OCI-LY1 (cell line): ENCODE measurements around the gene SP2.

Experiments used
- H2AFZ ChIP-seq: fragments of 200-600 bp; sonication (generic), shearing (Covaris generic); 2 replicates; pipeline ENCODE4 v1.6.0; 2014; ENCODE audit warnings: antibody characterized with exemption, mild to moderate bottlenecking, low read length
- H3F3A ChIP-seq: fragments of 200-600 bp; sonication (generic), shearing (Covaris generic); 2 replicates; pipeline ENCODE4 v1.6.0; 2014; ENCODE audit warnings: mild to moderate bottlenecking, antibody characterized with exemption, low read length, moderate library complexity; ENCODE audit not compliant: insufficient read depth
- H3K27ac ChIP-seq: fragments of 200-600 bp; sonication (generic); 2 replicates; pipeline ENCODE4 v1.5.1; 2014; ENCODE audit warnings: low read length, mixed run types, mild to moderate bottlenecking, low read depth; ENCODE audit not compliant: poor library complexity, severe bottlenecking
- H3K27me3 ChIP-seq: fragments of 200-600 bp; sonication (generic); 2 replicates; pipeline ENCODE4 v1.6.0; 2014; ENCODE audit warnings: antibody characterized with exemption, mild to moderate bottlenecking, low read length, moderate library complexity; ENCODE audit not compliant: insufficient read depth
- H3K36me3 ChIP-seq: fragments of 200-600 bp; sonication (generic); 2 replicates; pipeline ENCODE4 v1.6.1; 2014; ENCODE audit warnings: mild to moderate bottlenecking, antibody characterized with exemption, low read length, moderate library complexity, mixed read lengths; ENCODE audit not compliant: insufficient read depth
- H3K4me1 ChIP-seq: fragments of 200-600 bp; sonication (generic); 2 replicates; pipeline ENCODE4 v1.5.1; 2014; ENCODE audit warnings: mild to moderate bottlenecking, low read length, moderate library complexity; ENCODE audit not compliant: insufficient read depth, severe bottlenecking
- H3K4me2 ChIP-seq: fragments of 200-600 bp; sonication (generic), shearing (Covaris generic); 2 replicates; pipeline ENCODE4 v1.6.1; 2014; ENCODE audit warnings: low read length
- H3K4me3 ChIP-seq: fragments of 200-600 bp; sonication (generic); 2 replicates; pipeline ENCODE4 v1.5.1; 2014; ENCODE audit warnings: low read length, low read depth, mild to moderate bottlenecking, mixed read lengths; ENCODE audit not compliant: poor library complexity, severe bottlenecking
- H3K79me2 ChIP-seq: fragments of 200-600 bp; shearing (Covaris generic); 2 replicates; pipeline ENCODE4 v1.6.1; 2016; ENCODE audit warnings: mixed run types, low read length, mixed read lengths; ENCODE audit not compliant: insufficient read depth
- H3K9ac ChIP-seq: fragments of 200-600 bp; sonication (generic), shearing (Covaris generic); 2 replicates; pipeline ENCODE4 v1.6.1; 2014; ENCODE audit warnings: mild to moderate bottlenecking, low read length, mixed read lengths
- H3K9me2 ChIP-seq: fragments of 200-600 bp; sonication (generic), shearing (Covaris generic); 2 replicates; pipeline ENCODE4 v1.6.1; 2014; ENCODE audit warnings: low read depth, mild to moderate bottlenecking, low read length, mixed read lengths
- H3K9me3 ChIP-seq: fragments of 200-600 bp; shearing (Covaris generic); 2 replicates; pipeline ENCODE4 v1.6.1; 2014; ENCODE audit warnings: low read length, mixed read lengths
- H4K20me1 ChIP-seq: fragments of 200-600 bp; sonication (generic), shearing (Covaris generic); 2 replicates; pipeline ENCODE4 v1.6.0; 2016; ENCODE audit warnings: mild to moderate bottlenecking, low read length; ENCODE audit not compliant: insufficient read depth
- CTCF ChIP-seq: fragments of 200-600 bp; sonication (generic), shearing (Covaris generic); IDR thresholded peaks from 2 replicates; pipeline ENCODE4 v1.5.1; 2017; ENCODE audit warnings: mild to moderate bottlenecking, antibody characterized with exemption, low read length, moderate library complexity, mixed read lengths
- EZH2 ChIP-seq: fragments of 200-600 bp; sonication (generic), shearing (Covaris generic); IDR thresholded peaks from 2 replicates; pipeline ENCODE4 v1.8.0; 2017; ENCODE audit warnings: borderline replicate concordance, mixed run types, mild to moderate bottlenecking, antibody characterized with exemption, low read length, moderate library complexity, mixed read lengths

The SP2 gene

GRCh38 chr17:47870056-47870455 is 26.0 kb upstream of the SP2 start:
- Histone ChIP-seq H3K4me2 (no peak overlapping the region), H3K9ac (no peak overlapping the region)

DNA sequence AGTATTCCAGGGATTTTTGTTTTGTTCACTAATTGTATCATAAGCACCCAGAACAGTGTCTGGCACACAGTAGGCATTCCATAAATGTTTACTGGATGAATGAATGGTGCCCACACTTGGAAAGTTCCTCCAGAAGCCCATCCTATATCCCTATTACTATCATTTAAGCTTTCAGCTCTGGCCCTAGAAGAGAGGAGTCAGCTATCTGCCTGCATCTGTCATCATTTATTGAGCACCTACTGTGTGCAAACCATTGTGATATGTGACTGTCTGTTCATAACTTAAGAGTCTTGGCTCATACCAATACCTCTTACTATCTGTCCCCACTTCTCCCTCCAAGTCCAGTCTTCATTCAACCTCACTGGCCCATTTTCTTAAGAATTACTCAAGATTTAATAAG is 25.0 kb upstream of the SP2 start:
- no peak for TF ChIP-seq EZH2
- no peak for TF ChIP-seq CTCF
- H3K4me3 ChIP-seq = no peak overlapping the region
- H2AFZ ChIP-seq = no peak overlapping the region
- no peaks in the 10 kb centered on the region for H3F3A ChIP-seq
- H3K27ac ChIP-seq = no peak overlapping the region
- no peaks in the 10 kb centered on the region for H3K79me2 ChIP-seq
- H3K27me3 ChIP-seq = peaks cover 10% of the 10 kb centered on the region
- H3K4me2 ChIP-seq = no peak overlapping the region
- no peaks in the 10 kb centered on the region for H3K36me3 ChIP-seq
- no peaks in the 10 kb centered on the region for H3K4me1 ChIP-seq
- no peaks in the 10 kb centered on the region for H4K20me1 ChIP-seq
- no peak overlapping the region for H3K9ac ChIP-seq
- H3K9me2 ChIP-seq = no peaks in the 10 kb centered on the region
- no peaks in the 10 kb centered on the region for H3K9me3 ChIP-seq

More at GRCh38 chr17:47870056-47870455, 26.0 kb upstream of the SP2 start:
- Histone ChIP-seq H3K9me3 (no peaks in the 10 kb centered on the region), H4K20me1 (no peaks in the 10 kb centered on the region), H2AFZ (no peak overlapping the region), H3K4me3 (no peak overlapping the region), H3K4me1 (no peaks in the 10 kb centered on the region), H3K79me2 (no peaks in the 10 kb centered on the region), H3F3A (no peaks in the 10 kb centered on the region), H3K9me2 (no peaks in the 10 kb centered on the region), H3K27ac (no peak overlapping the region), H3K27me3 (peaks cover 10% of the 10 kb centered on the region), H3K36me3 (no peaks in the 10 kb centered on the region)
- TF ChIP-seq CTCF = no peak

DNA sequence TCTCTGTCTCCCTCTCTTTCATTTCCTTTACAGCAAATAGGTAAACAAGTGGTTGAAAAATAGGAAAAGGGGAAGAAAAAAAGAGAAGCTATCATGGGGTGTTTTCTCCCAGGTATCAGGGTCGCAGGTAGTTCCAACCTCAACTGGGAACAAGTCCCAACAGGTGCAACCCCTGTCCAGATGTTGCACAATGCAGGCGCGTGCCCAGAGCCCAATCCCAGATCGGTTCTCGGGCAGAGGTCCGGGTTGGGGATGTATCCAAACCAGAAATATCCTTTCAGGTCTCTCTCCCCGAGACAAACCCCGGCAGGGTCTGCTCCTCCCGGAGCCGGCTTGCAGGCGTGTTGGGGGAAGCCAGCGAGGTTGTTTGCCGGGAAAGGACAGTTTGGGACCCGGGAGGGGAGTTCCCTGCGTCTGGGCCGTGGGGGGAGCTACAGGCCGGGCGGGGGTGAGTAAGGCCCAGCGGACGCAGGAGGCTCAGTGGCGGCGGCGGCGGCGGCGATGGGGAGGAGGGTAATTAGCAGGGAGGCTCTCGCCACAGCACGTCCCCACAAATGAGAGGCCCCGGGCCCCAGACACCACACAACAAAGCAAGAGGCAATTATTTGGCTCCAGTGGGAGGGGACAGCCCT is 23.9 kb upstream of the SP2 start:
- Histone ChIP-seq H4K20me1 (no peaks in the 10 kb centered on the region), H3K79me2 (no peaks in the 10 kb centered on the region), H3F3A (no peaks in the 10 kb centered on the region), H3K27ac (no peak overlapping the region), H3K9me3 (no peaks in the 10 kb centered on the region), H3K27me3 (peaks cover 10% of the 10 kb centered on the region), H3K36me3 (no peaks in the 10 kb centered on the region), H3K4me3 (no peak overlapping the region), H3K9ac (no peak overlapping the region), H2AFZ (no peak overlapping the region), H3K4me2 (no peak overlapping the region), H3K9me2 (no peaks in the 10 kb centered on the region), H3K4me1 (no peaks in the 10 kb centered on the region)
- TF ChIP-seq CTCF = no peak
- no peak for TF ChIP-seq EZH2
